ENCODE data around the gene IGFBP1.

The IGFBP1 gene

DNA sequence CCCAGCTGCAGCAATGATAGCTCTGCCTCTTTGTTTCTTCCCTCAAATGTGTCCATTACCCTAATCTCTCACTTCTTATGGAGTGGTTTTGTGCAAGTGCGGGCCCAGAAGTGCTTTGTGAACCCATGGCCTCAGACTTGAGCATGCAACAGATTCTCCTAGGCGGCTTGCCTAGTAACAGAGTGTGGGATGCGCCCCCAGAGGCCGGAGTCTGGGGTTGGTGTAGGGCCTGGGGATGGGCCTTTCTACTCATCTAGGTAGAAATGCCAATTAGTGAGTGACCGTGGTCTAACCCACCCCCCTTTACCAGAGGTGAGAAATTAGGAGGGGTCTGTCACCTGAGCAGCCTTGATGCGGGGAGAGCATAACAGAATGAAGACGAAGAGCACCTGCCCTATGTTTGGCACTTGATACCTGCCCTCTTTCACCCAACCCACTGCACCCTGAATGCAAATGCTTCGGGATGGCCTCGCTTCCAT is 7.0 kb upstream of the IGFBP1 start:
- DNase-seq (ENCODE audit: low read depth in 2 of 2) = no peak

GRCh38 chr7:45881759-45882464 is 6.4 kb upstream of the IGFBP1 start:
- no peak for DNase-seq (ENCODE audit: low read depth in 2 of 2)

- DNase-seq (ENCODE audit: low read depth in 2 of 2) = no peak
Observed at GRCh38 chr7:45882465-45882810, 5.8 kb upstream of the IGFBP1 start.

- DNase-seq (ENCODE audit: low read depth in 2 of 2) = no peak
Observed at GRCh38 chr7:45884136-45884535, 4.2 kb upstream of the IGFBP1 start.

DNA sequence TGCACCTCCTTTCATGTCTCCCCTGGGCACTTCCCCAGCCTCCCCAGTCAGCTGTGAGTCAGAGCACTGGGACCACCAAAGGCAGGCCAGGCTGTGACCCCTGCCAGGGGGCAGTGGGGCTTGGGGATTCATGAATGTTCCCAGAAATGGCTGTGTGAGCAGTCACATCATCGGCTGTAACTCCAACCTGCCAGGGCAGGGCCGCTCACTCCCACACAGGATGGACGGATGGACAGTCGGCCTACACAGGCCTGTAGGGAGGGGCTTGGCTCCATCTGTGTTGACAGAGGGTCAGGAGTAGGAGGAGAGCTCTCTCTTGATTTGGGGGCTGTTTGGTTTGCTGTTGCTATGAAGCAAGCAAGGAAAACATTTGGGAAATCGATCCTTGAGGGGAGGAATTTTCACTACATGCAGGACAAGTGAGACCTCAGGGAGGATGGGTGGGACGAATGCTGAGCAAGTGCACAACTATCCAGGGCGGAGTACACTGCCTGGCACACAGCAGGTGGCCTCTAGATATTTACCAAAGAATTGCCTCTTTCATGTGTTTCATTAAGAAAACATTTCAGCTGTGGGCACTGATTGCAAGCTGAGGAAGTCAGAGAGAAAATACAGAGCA is 2.9 kb upstream of the IGFBP1 start:
- DNase-seq (ENCODE audit: low read depth in 2 of 2) = no peak

DNA sequence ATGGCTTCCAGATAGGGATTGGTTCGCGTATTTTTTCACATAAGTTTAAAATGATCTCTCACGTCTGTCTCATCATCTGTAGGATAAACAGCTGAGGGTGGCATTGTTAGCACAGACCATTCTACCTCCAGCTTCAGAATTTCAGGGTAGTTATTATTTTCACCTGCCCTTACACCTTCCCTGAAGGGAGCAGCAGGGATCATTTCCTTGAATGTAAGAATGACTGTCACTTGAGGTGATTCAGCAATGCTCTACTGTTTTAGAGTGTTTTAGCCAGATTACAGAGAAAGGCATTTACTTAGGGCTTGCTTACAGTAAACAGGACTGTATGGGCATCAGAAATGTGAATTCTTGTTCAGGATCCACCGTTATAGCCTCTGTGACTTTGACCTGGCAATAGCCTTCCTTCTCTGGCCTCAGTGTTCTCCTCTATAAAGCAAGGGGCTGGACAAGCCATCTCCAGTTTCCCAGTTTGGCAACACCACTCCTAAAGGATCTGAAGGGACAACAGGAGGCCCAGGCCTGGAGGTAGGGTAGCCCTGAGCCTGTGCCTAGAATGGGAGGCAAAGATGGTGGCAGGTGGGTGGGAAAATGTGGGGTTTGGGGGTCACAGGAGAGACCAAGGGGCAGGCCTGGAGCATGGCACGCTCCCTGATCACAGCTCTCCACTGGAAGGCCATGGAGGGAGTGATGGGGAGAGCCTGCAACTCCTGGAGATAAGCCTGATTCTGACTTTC is 1.2 kb upstream of the IGFBP1 start:
- no peak for DNase-seq (ENCODE audit: low read depth in 2 of 2)

- DNase-seq (ENCODE audit: low read depth in 2 of 2) = no peak
Observed at GRCh38 chr7:45888993-45889366, 692 bp downstream of the IGFBP1 start.

DNA sequence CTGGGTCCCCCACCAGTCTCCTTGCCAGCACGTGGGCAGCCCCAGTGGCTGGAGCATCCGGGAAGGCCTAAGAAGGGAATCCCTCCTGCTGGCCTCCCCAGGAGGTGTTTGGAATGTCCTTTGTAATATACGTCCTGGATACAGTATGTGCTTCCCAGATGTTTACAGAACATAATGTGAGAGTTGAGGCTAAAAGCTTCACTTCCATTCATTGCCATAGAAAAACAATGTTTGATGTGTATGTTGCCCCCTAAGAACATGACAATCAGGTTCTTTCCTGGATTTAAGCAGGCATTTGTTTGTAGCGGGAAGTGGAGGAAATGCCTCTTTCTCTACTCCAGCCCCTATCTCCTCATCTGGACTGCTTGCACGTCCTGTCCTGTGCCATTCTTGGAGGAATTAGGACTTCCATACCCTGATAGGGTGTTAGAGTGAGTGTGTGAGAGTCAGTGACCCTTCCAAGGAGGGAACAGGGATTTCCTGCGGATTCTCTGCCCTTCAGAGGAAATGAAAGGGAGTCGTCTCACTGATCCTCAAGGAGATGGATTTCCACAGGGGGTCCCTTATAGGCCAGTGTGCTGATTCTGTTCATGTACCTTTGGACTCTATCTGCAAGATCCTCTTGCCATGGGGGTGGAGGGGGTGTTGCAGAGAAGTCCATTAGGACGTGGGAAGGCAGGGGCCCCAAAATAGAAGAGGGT is 1.2 kb downstream of the IGFBP1 start:
- DNase-seq (ENCODE audit: low read depth in 2 of 2) = no peak

- DNase-seq (ENCODE audit: low read depth in 2 of 2) = no peak
Observed at GRCh38 chr7:45890125-45890901, 2.0 kb downstream of the IGFBP1 start.

GRCh38 chr7:45890902-45891461 is 2.7 kb downstream of the IGFBP1 start:
- no peak for DNase-seq (ENCODE audit: low read depth in 2 of 2)

DNA sequence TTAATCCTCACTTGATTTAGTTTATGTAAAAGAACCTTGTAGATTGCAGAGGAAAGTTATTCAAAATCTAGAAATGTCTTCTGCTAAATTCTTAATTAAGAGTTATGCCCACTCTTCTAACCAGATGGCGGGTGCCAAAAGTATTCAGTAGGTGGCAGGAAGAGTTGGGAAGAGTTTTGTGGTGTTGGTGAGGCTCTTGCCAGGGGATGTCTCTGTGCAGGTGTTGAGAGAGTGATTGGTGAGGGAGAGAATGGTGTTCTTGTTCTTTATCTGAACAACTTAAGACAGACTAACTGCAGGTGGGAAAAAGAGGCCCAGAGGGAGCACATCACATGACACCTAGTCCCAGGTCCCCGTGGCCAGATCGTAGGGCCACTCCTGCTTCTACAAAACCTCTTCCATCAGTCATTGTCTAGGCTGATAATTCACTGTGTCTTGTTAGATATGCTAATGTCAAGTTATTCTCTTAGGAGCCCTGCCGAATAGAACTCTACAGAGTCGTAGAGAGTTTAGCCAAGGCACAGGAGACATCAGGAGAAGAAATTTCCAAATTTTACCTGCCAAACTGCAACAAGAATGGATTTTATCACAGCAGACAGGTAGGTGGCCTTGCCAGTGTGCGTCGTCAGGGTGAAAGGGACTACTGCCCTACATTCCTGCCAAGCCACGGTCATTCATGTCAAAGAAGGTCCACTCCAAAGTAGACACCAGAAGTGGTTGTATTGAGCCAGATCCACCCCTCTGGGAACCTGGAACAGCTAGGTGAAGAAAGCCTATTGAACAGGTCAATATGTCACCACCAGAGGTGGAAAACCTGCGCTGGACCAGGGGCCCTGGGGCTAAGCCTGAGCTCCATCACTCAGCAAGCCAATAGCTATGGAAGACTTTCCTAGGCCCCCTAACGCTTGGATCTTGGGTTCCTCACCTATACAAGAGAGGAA is 3.4 kb downstream of the IGFBP1 start:
- DNase-seq (ENCODE audit: low read depth in 2 of 2) = no peak

- DNase-seq (ENCODE audit: low read depth in 2 of 2) = no peak
Observed at GRCh38 chr7:45892407-45893035, 4.2 kb downstream of the IGFBP1 start.

- no peak for DNase-seq (ENCODE audit: low read depth in 2 of 2)
Observed at GRCh38 chr7:45893374-45893995, 5.2 kb downstream of the IGFBP1 start.

DNA sequence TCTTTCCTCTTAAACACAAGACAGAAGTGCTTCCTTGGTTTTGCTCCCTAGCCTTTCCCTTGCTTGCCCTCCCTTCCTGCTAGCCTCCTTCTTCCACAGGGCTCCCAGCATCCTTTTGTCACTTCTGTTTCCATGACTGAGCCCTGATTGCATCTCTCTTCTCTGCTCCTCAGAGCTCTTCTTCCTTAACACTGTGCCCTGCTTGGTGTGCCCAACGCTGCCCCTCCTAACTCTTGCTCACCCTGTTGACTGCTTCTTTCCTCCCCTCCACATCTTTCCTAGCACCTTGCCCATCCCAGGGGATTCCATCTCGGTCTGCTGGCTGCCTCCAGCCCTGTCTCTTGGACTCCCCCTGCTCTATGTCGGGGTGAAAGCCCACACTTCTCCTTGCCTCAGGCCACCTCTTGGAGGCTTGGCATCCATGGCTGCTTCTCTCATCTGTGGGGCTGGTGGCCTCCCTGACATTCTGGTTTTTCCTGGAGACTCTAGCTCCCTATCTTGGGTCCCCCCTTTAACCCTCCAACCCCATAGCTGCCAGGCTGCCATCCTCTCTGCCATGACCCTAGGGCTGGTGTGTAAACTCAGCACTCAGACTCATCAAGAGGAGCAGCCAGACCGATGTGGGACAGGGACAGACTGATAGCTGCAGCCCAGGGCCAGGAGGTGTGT is 5.8 kb downstream of the IGFBP1 start:
- no peak for DNase-seq (ENCODE audit: low read depth in 2 of 2)

DNA sequence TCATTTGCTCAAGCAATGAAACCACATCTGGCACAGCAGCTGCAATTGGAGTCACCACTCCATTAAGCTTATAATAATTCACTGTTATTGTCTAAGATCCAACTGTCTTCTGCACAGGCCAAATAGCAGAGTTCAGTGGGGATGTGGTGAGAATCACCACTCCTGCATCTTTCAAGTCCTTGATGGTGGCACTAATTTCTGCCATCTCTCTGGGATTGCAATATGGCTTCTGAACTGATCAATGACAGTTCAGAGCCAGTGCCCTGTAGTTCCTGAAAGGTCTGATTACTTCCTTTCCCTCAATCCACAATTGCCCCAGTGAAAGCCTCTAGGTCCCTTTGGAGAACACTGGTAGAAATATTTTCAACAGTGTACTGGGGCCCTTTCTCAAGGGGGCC is 6.4 kb downstream of the IGFBP1 start:
- DNase-seq (ENCODE audit: low read depth in 2 of 2) = no peak

DNA sequence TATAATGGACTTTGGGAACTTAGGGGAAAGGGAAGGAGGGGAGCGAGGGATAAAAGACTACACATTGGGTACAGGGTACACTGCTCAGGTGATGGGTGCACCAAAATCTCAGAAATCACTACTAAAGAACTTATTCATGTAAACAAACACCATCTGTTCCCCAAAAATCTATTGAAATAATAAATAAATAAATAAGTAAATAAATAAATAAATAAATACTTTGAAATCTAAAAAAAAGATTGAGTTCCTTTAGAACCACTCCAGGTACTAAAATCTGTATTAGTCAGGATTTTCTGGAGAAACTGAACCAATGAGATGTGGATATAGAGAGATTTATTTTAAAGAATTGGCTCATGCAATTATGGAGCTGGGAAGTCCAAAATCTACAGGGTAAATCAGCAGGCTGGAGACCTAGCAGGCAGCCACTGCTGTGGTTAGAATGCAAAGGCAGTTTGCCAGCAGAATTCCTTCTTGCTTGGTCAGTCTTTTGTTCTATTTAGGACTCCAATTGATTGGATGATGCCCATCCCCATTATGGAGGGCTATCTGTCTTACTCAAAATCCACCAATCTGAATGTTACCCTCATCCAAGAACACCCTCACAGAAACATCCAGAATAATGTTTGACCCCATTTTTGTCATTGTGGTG is 8.9 kb downstream of the IGFBP1 start:
- no peak for DNase-seq (ENCODE audit: low read depth in 2 of 2)

GRCh38 chr7:45898222-45898621 is 9.9 kb downstream of the IGFBP1 start:
- DNase-seq (ENCODE audit: low read depth in 2 of 2) = no peak

DNA sequence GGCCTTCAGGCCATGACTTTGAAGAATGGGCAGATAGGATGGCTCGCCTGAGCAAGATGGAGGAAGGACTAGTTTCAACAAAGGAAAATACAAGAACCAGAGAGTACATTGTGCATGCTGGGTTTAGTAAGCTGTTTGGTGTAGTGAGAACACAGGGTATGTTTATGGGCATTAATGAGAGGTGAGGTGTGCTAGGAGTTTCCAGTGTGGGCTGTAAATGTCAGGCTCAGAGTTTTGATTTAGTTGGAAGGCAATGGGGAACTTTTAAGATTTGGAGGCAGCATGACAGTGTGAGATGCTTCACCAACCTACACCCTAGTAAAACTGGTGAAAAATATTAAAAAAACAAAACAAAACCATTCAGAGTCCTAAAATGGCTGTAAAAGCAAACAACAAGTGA is 13.3 kb downstream of the IGFBP1 start:
- no peak for DNase-seq (ENCODE audit: low read depth in 2 of 2)

Measured in stimulated activated CD4-positive, alpha-beta T cell treated with anti-CD3 and anti-CD28 coated beads, Interleukin-1b, Interleukin-23, amount 100 ng/mL, for 1 hour (primary cell).